NCI-H510A (cell line): Measurements from ENCODE around the gene CYP4A22.
"Not testable (repeated sequence)": the region's sequence is repeated elsewhere in the genome, so short reads cannot be mapped to it uniquely, and the experiment has no call there.

Source experiments
- DNase-seq: peaks from one replicate; lab custom pipeline; 2025; lab: John Stamatoyannopoulos, UW

CYP4A22 gene

GRCh38 chr1:47184822-47185677 lies 47.8 kb downstream of the CYP4A22 start:
- DNase-seq, result no peak

DNA sequence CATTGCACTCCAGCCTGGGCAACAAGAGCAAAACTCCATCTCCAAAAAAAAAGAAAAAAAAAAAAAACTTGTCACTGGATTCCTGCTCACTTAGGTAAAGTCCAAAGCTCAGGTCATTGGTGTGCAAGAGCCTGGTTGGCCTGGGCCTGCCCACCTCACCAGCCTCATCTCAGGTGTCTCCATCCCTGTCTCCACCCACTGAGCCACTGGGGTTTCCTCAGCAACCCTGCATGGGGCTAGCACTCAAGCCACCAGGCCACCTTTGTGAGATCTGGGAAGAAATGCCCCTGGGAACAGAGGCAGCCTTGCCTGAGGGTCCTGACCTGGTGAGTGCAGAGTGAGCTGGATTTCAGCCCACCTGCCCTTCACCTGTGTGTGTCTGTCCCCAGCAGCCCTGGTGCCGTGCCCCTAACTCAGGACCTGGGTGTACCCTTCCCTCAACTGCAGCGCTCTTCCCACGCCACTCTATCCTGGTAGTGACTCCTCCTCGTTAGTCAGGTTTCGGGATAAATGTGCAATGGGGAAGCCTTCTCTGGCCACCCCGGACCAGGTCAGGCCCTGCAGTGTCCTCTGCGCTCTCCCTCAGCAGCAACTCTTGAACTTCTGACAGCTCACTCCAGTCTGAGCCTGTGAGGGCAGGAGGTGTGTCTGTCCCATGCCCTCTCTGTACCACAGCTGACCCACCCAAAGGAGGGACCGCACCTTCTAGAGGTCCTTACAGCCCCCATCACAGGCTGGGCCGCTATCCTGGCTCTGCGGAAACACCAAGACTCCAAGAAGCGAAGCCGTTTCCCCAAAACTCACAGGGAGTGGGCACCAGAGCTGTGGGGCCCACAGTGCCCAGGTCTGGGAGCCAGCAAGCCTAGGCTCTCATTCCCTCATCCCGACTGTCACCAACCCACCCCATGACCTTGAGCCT lies 49.3 kb downstream of the CYP4A22 start:
- DNase-seq, result no peak

- no peak for DNase-seq
Measured at GRCh38 chr1:47187231-47187925, 50.1 kb downstream of the CYP4A22 start.

- no peak for DNase-seq
Measured at GRCh38 chr1:47187926-47188250, 50.6 kb downstream of the CYP4A22 start.

DNA sequence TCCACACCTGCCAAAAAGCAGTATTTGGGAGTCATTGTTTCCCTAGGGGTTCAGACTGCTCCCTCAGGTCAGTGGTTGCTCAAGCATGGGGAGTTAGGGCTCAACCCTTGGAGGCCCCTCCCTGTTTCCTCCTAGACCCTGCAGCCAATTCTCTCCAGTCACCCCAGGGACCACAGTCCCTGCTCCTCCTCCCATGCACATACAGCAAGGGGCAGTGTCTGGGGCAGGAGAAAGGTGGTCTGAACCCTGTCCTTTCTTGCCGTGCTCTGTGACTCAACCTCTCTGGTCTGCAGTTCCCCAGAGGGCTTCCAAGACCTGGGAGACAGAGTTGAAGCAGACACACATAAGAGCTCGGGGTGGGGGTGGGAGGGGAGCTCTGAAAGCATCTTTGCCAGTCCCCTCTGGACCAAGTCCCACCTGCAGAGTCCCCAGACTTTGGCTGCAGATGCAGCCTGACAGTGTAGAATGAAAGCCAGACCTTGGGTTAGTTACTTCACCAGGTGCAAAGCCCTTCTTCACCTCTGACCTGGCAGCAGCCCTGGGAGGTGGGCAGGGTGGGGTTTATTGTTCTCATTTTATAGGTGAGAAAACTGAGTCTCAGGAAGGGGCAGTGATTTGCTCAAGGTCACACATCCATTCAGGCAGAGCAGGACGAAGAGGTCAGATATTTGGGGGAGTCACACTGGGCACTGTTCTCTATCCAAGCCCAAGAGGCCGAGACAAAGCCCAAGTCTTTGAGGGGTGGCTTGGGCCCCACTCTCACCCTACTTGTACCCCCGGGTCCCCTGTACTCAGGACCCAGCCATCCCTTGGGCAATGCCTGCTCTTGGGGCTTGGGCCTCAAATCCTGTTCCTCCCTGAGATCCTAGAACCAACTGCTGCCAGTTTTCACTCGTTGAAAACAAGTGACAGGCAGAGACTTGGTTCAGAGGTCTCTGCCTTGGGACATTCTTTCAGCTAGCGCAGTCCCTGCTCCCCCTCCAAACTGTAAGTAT lies 51.8 kb downstream of the CYP4A22 start:
- DNase-seq, result no peak

- no peak for DNase-seq
Measured at GRCh38 chr1:47189844-47190508, 52.7 kb downstream of the CYP4A22 start, which contains the start of gene PDZK1IP1. Gene PDZK1IP1 (minus strand): TSS chr1:47190036. CDS start chr1:47189932, 104 bp downstream.

DNA sequence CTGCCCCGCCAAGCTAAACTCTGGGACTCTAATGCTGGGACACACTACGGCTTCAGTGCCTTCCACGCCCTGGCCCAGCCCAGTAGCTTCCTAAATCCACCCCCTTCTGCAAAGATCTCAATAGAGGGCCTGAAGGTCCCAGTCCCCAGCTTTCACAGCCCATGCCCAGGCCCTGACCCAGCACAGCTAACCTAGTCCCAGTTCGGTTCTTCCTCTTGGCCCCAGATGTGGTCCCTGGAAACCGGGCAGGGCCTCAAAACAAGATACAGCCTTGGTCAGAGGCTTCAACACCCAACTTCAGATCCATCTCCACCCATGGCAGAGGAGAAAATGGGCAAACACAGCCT lies 53.2 kb downstream of the CYP4A22 start:
- no peak for DNase-seq

- no peak for DNase-seq
Measured at GRCh38 chr1:47190857-47191256, 53.6 kb downstream of the CYP4A22 start.

DNA sequence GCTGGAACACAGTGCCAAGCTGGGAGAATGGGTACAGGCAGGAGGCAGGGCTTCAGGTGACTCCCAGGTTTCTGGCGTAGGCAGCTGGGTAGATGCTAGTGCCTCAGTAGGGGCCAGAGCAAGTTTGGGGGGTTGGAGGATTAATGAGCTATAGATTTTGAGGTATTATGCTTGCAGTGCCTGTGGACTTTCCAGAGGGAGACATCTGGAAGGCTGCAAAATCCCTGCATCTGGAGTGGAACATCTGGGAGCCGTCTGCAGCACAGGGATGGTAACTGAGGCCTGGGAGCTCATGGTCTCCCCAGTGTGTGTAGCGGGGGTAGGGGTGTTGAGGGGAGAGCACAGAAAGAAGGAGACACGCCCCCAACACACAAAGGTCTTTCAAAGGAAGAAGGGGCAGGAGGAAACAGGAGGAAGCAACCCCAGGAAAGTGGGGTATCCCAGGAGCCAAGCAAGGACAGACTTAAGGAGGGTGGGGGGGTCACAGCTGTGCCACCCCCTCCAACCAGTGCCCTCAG lies 54.8 kb downstream of the CYP4A22 start:
- no peak for DNase-seq

GRCh38 chr1:47192458-47193384 lies 55.5 kb downstream of the CYP4A22 start:
- DNase-seq, result no peak

DNA sequence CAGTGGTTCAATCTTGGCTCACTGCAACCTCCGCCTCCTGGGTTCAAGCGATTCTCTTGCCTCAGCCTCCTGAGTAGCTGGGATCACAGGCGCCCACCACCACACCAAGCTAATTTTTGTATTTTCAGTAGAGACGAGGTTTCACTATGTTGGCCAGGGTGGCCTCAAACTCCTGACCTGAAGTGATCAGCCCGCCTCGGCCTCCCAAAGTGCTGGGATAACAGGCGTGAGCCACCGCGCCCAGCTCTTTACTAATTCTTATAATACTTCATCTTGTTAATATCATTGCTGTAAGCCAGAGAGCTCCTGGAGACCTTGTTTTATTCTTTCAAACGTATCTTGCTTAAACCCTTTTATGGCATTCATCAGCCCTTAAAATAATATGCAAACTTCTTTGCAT lies 56.3 kb downstream of the CYP4A22 start:
- DNase-seq, result not testable (repeated sequence)

GRCh38 chr1:47194311-47194710 lies 57.1 kb downstream of the CYP4A22 start:
- DNase-seq, result no peak

GRCh38 chr1:47195981-47196380 lies 58.7 kb downstream of the CYP4A22 start:
- not testable (repeated sequence) for DNase-seq

DNA sequence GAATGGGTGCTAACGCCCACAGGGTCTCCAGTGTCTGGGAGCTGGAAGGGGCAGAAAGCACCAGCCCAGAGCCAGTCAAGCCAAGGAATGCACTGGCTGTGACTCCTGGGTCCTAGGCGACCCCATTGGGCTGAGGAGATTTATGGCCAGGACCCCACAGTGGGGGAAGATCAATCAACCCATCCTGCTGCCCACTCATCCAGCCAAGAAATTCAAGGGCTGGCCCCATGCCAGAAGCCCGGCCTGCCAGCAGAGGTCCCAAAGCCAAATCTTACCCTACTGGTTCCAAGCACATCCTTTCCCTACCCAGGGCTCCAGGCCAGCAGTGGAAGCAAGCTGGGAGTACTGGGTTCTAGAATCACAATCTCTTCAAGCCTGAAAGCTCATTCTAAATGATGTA lies 59.4 kb downstream of the CYP4A22 start:
- DNase-seq, result no peak

DNA sequence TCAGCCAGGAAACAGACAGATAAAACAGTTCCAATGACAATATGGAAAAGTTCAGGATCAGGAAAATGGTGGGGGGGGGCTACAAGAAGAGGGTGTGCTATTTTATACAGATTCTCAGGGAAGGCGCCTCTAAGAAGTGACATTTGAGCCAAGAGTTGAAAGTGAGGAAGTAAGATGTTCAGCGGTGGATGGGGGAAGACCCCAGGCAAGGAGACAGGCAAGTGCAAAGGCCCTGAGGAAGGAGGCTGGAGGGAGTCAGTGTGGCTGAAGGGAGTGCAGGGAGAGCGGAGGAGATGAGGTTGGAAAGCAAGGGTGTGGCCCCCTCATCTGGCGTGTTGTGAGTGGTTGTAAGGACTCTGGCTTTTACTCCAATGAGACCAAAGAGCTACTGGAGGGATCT lies 61.0 kb downstream of the CYP4A22 start:
- no peak for DNase-seq
